Measurements from ENCODE around the gene NGFR.

The NGFR gene

GRCh38 chr17:49488612-49489011 is 6.5 kb upstream of the NGFR start:
- Histone ChIP-seq H3K27me3 (ENCODE audit: low read length) (no peaks in the 10 kb centered on the region), H2AFZ (ENCODE audit: low read depth, low read length, severe bottlenecking) (no peak overlapping the region), H3K4me3 (ENCODE audit: insufficient read depth, low read length, poor library complexity, severe bottlenecking) (no peak overlapping the region), H3K79me2 (ENCODE audit: insufficient read depth, low read length) (no peaks in the 10 kb centered on the region), H3K36me3 (ENCODE audit: low read length) (no peaks in the 10 kb centered on the region), H3K4me2 (ENCODE audit: low read depth, low read length, poor library complexity, severe bottlenecking) (no peak overlapping the region), H3F3A (ENCODE audit: insufficient read depth) (no peaks in the 10 kb centered on the region), H3K9ac (ENCODE audit: low read length) (no peak overlapping the region), H3K27ac (ENCODE audit: low read depth, low read length) (no peak overlapping the region), H3K9me2 (replicated peaks; ENCODE audit: insufficient read depth, low read length) (no peaks in the 10 kb centered on the region), H3K9me3 (ENCODE audit: insufficient read depth, low read length) (no peaks in the 10 kb centered on the region), H4K20me1 (ENCODE audit: low read depth, low read length) (no peaks in the 10 kb centered on the region)
- TF ChIP-seq CTCF (IDR thresholded peaks at IDR 0.05; ENCODE audit: insufficient read depth, low read length, poor library complexity, severe bottlenecking) (no peak), EZH2phosphoT487 (conservative IDR thresholded peaks at IDR 0.05; ENCODE audit: low read length) (no peak)

- no peaks in the 10 kb centered on the region for H3K79me2 ChIP-seq (ENCODE audit: insufficient read depth, low read length)
- TF ChIP-seq EZH2phosphoT487 (conservative IDR thresholded peaks at IDR 0.05; ENCODE audit: low read length) = no peak
- TF ChIP-seq CTCF (IDR thresholded peaks at IDR 0.05; ENCODE audit: insufficient read depth, low read length, poor library complexity, severe bottlenecking) = no peak
- H2AFZ ChIP-seq (ENCODE audit: low read depth, low read length, severe bottlenecking) = no peak overlapping the region
- no peak overlapping the region for H3K9ac ChIP-seq (ENCODE audit: low read length)
- no peak overlapping the region for H3K4me3 ChIP-seq (ENCODE audit: insufficient read depth, low read length, poor library complexity, severe bottlenecking)
- H4K20me1 ChIP-seq (ENCODE audit: low read depth, low read length) = no peaks in the 10 kb centered on the region
- H3K27ac ChIP-seq (ENCODE audit: low read depth, low read length) = no peak overlapping the region
- no peaks in the 10 kb centered on the region for H3K9me3 ChIP-seq (ENCODE audit: insufficient read depth, low read length)
- no peak overlapping the region for H3K4me2 ChIP-seq (ENCODE audit: low read depth, low read length, poor library complexity, severe bottlenecking)
- no peaks in the 10 kb centered on the region for H3F3A ChIP-seq (ENCODE audit: insufficient read depth)
- H3K36me3 ChIP-seq (ENCODE audit: low read length) = no peaks in the 10 kb centered on the region
- H3K9me2 ChIP-seq (replicated peaks; ENCODE audit: insufficient read depth, low read length) = no peaks in the 10 kb centered on the region
- no peaks in the 10 kb centered on the region for H3K27me3 ChIP-seq (ENCODE audit: low read length)
Observed at GRCh38 chr17:49489348-49489747, 5.7 kb upstream of the NGFR start.

- H3K27me3 ChIP-seq (ENCODE audit: low read length) = no peaks in the 10 kb centered on the region
- no peak overlapping the region for H3K9ac ChIP-seq (ENCODE audit: low read length)
- H3K79me2 ChIP-seq (ENCODE audit: insufficient read depth, low read length) = no peaks in the 10 kb centered on the region
- H2AFZ ChIP-seq (ENCODE audit: low read depth, low read length, severe bottlenecking) = no peak overlapping the region
- H3K9me2 ChIP-seq (replicated peaks; ENCODE audit: insufficient read depth, low read length) = no peaks in the 10 kb centered on the region
- no peak overlapping the region for H3K4me2 ChIP-seq (ENCODE audit: low read depth, low read length, poor library complexity, severe bottlenecking)
- no peak overlapping the region for H3K27ac ChIP-seq (ENCODE audit: low read depth, low read length)
- H4K20me1 ChIP-seq (ENCODE audit: low read depth, low read length) = no peaks in the 10 kb centered on the region
- H3K4me3 ChIP-seq (ENCODE audit: insufficient read depth, low read length, poor library complexity, severe bottlenecking) = no peak overlapping the region
- TF ChIP-seq CTCF (IDR thresholded peaks at IDR 0.05; ENCODE audit: insufficient read depth, low read length, poor library complexity, severe bottlenecking) = no peak
- no peak for TF ChIP-seq EZH2phosphoT487 (conservative IDR thresholded peaks at IDR 0.05; ENCODE audit: low read length)
- no peaks in the 10 kb centered on the region for H3K36me3 ChIP-seq (ENCODE audit: low read length)
- H3F3A ChIP-seq (ENCODE audit: insufficient read depth) = no peaks in the 10 kb centered on the region
- no peaks in the 10 kb centered on the region for H3K9me3 ChIP-seq (ENCODE audit: insufficient read depth, low read length)
Observed at GRCh38 chr17:49490276-49490675, 4.8 kb upstream of the NGFR start.
